Measurements from ENCODE around the gene DRC3. TPM values are rescaled to one million over a fixed set of nuclear protein-coding genes. Genes with fewer than 3 reads are reported as not detected.

DRC3 gene
- total RNA-seq, 1 experiment from 2014 or later, result 0.68 TPM

GRCh38 chr17:17941015-17941414, 31.6 kb upstream of the DRC3 start:
- Histone ChIP-seq H3K14ac (ENCODE audit: insufficient read depth, low read length) (no peak overlapping the region; the same call in 1 of the 2 replicates), H2BK20ac (ENCODE audit: low read depth, low read length, poor library complexity, severe bottlenecking) (no peak overlapping the region), H3K9ac (ENCODE audit: extremely low read depth, insufficient read length, low read length) (no peak overlapping the region), H3K18ac (ENCODE audit: insufficient read length, low read depth, low read length) (no peak overlapping the region), H3K4me2 (ENCODE audit: insufficient read depth, insufficient read length, low read length) (no peak overlapping the region), H3K27ac (ENCODE audit: insufficient read length, low read depth, low read length) (no peak overlapping the region), H2AFZ (ENCODE audit: low read length) (no peak overlapping the region), H2BK12ac (ENCODE audit: insufficient read length, low read depth, low read length) (no peak overlapping the region), H3K4ac (ENCODE audit: low read depth, low read length) (no peak overlapping the region), H3K56ac (ENCODE audit: insufficient read length, low read depth, low read length) (no peak overlapping the region), H3K27me3 (ENCODE audit: insufficient read depth, low read length) (no peaks in the 10 kb centered on the region), H2BK5ac (ENCODE audit: insufficient read length, low read length) (no peak overlapping the region), H4K91ac (ENCODE audit: insufficient read length, low read depth, low read length) (no peak overlapping the region), H3K79me1 (ENCODE audit: insufficient read depth, low read depth, low read length, poor library complexity, severe bottlenecking) (no peaks in the 10 kb centered on the region), H4K8ac (replicated peaks; ENCODE audit: insufficient read length, low read depth, low read length) (no peak overlapping the region), H2BK120ac (ENCODE audit: low read depth, low read length, poor library complexity, severe bottlenecking) (no peak overlapping the region), H3T11ph (ENCODE audit: low read length) (no peak overlapping the region), H3K23me2 (ENCODE audit: insufficient read length, low read depth, low read length, poor library complexity, severe bottlenecking) (no peaks in the 10 kb centered on the region), H3K79me2 (ENCODE audit: insufficient read depth, low read length) (no peaks in the 10 kb centered on the region), H2BK15ac (ENCODE audit: low read depth, low read length) (no peak overlapping the region), H2AK5ac (ENCODE audit: insufficient read length, low read length) (no peak overlapping the region), H3K9me3 (ENCODE audit: control insufficient read depth, low read depth, low read length) (no peaks in the 10 kb centered on the region), H3K4me1 (ENCODE audit: insufficient read depth, low read length) (no peaks in the 10 kb centered on the region; the same call in 1 of the 2 replicates), H4K5ac (ENCODE audit: insufficient read length, low read depth, low read length) (no peak overlapping the region), H4K20me1 (ENCODE audit: control insufficient read depth, insufficient read depth, insufficient read length) (no peaks in the 10 kb centered on the region), H3K23ac (ENCODE audit: insufficient read length, low read depth, low read length) (no peak overlapping the region)
- no peak overlapping the region for H3K27ac Mint-ChIP-seq
- H3K9me3 Mint-ChIP-seq, result no peaks in the 10 kb centered on the region
- WGBS (ENCODE audit: extremely low coverage, insufficient read length, low lambda C conversion rate), result no CpG with 5 or more reads among the region's 5 CpGs
- no peak overlapping the region for H3K4me3 Mint-ChIP-seq
- H3K36me3 Mint-ChIP-seq (ENCODE audit: insufficient read depth in 1 of 3, low read depth in 3 of 3), result no peaks in the 10 kb centered on the region
- no peak for TF ChIP-seq CTCF (conservative IDR thresholded peaks at IDR 0.05)
- H3K4me1 Mint-ChIP-seq, result peaks cover 32 to 41% of the 10 kb centered on the region in 2 experiments
- DNase-seq, result no peak
- H3K27me3 Mint-ChIP-seq (ENCODE audit: low read depth), result no peaks in the 10 kb centered on the region; the same call in 1 of the 2 replicates
